ENCODE data around the gene ATP13A4.

ATP13A4 gene

DNA sequence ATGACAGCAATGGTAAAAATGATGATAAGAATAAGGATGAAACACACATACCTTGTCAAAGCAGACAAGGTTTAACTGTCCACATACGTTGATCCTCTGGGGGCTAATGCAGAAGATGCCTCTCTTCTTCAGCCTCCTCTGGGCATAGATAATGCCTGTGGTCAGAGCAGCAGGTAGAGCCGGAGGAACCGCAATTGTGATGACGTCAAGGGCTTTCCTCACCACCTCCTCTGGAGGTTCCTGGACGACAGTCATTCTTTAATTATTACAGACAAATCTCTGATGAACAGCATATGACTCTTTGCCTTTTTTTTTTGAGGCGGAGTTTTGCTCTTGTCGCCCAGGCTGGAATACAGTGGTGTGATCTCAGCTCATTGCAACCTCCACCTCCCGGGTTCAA lies 89.8 kb downstream of the ATP13A4 start:
- no peak overlapping the region for H3K4me3 ChIP-seq (ENCODE audit: low read length)
- TF ChIP-seq, protein P1, sequence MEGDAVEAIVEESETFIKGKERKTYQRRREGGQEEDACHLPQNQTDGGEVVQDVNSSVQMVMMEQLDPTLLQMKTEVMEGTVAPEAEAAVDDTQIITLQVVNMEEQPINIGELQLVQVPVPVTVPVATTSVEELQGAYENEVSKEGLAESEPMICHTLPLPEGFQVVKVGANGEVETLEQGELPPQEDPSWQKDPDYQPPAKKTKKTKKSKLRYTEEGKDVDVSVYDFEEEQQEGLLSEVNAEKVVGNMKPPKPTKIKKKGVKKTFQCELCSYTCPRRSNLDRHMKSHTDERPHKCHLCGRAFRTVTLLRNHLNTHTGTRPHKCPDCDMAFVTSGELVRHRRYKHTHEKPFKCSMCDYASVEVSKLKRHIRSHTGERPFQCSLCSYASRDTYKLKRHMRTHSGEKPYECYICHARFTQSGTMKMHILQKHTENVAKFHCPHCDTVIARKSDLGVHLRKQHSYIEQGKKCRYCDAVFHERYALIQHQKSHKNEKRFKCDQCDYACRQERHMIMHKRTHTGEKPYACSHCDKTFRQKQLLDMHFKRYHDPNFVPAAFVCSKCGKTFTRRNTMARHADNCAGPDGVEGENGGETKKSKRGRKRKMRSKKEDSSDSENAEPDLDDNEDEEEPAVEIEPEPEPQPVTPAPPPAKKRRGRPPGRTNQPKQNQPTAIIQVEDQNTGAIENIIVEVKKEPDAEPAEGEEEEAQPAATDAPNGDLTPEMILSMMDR (IDR thresholded peaks at IDR 0.05; ENCODE audit: insufficient read depth, low read depth, low read length, missing control alignments) = no peak
- DNase-seq (ENCODE audit: low read depth) = no peak

DNA sequence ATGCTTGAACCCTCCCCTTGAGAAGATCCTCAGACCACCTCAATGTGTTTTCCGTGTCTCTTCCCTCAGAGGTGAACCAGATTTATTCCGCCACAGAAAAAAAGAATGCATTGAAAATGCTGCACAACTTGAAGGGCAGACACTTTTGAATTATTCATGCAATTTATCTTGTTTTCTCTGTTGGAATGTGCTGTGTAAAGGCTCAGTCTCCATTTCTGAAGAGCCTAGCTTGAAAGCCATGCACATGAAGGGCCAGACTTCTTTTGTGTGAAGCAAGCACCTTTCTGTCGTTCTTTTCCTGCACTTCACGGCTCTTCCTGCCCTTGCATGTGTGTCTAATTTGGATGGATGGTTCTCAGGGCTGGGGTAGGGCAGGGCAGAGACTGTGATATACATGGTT lies 97.2 kb downstream of the ATP13A4 start:
- H3K4me3 ChIP-seq (ENCODE audit: low read length) = no peak overlapping the region
- TF ChIP-seq, protein P1 (IDR thresholded peaks at IDR 0.05; ENCODE audit: insufficient read depth, low read depth, low read length, missing control alignments) = no peak
- no peak for DNase-seq (ENCODE audit: low read depth)

DNA sequence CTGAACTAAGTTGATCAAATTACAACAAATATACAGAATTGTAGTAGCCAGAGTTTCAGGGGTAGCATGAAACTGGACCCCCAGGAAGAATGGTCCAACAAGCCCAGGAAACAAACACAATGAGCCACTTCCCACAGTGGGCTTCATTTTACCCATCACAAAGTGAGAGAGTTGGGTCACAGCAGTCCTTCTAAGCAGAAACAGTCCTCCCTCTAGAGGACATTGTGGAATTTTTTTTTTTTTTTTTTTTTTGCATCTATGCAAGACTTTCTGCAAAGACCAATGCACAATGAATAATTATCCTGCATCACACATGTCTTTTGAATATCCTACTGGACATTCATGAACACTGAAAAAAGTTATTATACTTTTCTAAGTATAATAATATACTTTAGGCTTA lies 102.4 kb downstream of the ATP13A4 start:
- peak; percentile 11 for DNase-seq (ENCODE audit: low read depth)
- TF ChIP-seq, protein P1 (IDR thresholded peaks at IDR 0.05; ENCODE audit: insufficient read depth, low read depth, low read length, missing control alignments) = peak; percentile 45

DNA sequence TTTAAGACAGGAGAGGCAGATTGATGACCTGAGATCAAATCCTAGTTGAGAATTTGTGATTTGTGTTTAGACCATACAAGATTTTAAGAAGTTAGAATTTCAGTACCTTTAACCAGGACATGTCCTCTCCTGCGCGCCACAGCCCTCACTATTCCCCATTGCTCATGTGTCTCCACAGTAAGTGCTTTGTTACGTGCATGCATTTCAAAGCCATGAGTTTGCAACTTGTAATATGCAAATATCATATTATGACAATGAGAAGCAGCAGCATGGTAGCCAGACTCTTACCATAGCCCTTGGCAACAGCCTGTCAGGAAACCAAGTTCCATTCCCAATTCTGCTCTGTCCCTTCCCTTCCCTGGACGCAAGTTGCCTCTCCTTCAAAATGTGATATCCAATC lies 102.8 kb downstream of the ATP13A4 start:
- TF ChIP-seq, protein P1 (IDR thresholded peaks at IDR 0.05; ENCODE audit: insufficient read depth, low read depth, low read length, missing control alignments) = no peak
- DNase-seq (ENCODE audit: low read depth) = peak; percentile 55
- no peak overlapping the region for H3K4me3 ChIP-seq (ENCODE audit: low read length)

More for the DNA sequence above, 102.4 kb downstream of the ATP13A4 start:
- no peak overlapping the region for H3K4me3 ChIP-seq (ENCODE audit: low read length)

DNA sequence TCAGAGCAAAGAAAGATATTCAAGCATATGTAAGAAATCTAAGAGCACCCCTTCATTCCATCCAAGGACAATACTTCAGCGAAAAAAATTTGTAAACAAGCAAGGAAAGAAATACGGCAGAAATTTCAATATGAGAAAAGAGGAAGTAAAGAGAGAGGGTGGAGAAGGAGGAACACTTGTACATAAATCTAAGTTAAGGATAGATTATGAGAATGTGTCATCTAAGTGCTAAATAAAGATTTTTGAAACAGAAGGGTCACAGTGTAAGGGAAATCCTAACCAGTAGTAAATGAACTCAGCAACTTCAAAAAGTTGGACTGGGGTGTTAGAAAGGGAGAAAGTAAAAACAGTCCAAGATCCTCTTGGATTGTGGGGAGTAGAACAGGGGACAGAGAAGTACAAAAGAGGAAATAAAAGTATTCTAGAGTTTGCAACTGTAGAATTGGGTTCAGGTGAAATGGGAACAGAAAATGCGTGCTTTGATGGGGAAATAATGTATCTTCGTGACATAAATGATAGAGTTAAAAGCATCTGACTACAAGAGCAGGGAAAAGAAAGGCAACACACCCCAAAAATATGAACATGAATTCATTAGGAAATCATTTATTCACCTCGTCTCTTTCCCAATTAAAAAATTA lies 107.6 kb downstream of the ATP13A4 start:
- TF ChIP-seq, protein P1 (IDR thresholded peaks at IDR 0.05; ENCODE audit: insufficient read depth, low read depth, low read length, missing control alignments) = no peak
- no peak for DNase-seq (ENCODE audit: low read depth)
- H3K4me3 ChIP-seq (ENCODE audit: low read length) = no peak overlapping the region

DNA sequence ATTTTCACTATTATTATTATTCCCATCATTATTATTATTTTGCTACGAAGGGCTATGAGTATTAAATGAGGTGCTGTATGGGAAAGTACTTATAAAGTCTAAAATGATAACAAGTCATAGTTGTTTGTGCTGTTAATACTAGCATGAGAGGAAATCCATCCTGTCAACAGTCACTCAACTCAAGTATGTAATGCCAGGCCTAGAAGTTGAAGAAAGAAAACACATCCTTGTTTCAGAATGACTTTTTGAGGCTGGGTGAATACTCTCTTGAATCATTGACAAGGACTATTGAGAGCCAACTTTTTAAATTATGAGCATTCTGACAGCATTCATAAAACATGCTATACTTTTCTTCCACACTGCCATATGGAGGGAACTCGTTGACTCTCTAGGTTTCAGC lies 115.3 kb downstream of the ATP13A4 start:
- TF ChIP-seq, protein P1 (IDR thresholded peaks at IDR 0.05; ENCODE audit: insufficient read depth, low read depth, low read length, missing control alignments) = no peak
- H3K4me3 ChIP-seq (ENCODE audit: low read length) = no peak overlapping the region
- no peak for DNase-seq (ENCODE audit: low read depth)

Measured in epithelial cell of esophagus (primary cell).